Fibroblast of mammary gland (primary cell): ENCODE data around the gene DNAJA3.

Source experiments
- DNase-seq: peaks from one replicate; pipeline ENCODE4 v3.0.0-alpha.2; 2010; ENCODE audit warnings: low read depth
- H3K4me3 ChIP-seq: 2 replicates; pipeline ENCODE4 v1.5.1; 2011; ENCODE audit warnings: low read depth, mild to moderate bottlenecking, low read length, moderate library complexity; ENCODE audit not compliant: control insufficient read depth
- TF ChIP-seq, protein P1 (sequence below): conservative IDR thresholded peaks from 2 replicates; pipeline ENCODE4 v1.5.1; 2011; ENCODE audit warnings: low read depth, low read length, inconsistent platforms; ENCODE audit not compliant: control insufficient read depth, insufficient read depth

The DNAJA3 gene

DNA sequence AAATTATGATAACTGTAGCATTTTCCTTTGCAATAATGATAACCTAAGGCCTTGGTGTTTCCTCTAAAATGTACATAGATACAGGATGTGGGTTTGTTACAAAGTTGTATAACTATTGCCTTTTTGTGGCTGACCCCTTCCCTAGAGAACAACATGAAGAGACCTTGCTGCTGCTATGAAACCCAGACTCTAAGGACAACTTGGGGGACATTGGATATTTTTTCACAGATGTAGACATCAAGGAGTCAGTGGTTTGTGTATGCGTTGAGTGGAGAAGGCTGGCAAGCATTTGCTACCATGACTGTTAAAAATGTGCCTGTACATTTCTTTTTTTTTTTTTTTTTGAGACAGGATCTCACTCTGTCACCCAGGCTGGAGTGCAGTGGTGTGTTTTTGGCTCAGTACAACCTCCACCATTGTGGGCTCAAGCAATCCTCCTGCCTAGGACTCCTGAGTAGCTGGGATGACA is 62.9 kb downstream of the DNAJA3 start:
- H3K4me3 ChIP-seq: no peak overlapping the region
- peak; percentile 5 for DNase-seq
- TF ChIP-seq, protein P1, sequence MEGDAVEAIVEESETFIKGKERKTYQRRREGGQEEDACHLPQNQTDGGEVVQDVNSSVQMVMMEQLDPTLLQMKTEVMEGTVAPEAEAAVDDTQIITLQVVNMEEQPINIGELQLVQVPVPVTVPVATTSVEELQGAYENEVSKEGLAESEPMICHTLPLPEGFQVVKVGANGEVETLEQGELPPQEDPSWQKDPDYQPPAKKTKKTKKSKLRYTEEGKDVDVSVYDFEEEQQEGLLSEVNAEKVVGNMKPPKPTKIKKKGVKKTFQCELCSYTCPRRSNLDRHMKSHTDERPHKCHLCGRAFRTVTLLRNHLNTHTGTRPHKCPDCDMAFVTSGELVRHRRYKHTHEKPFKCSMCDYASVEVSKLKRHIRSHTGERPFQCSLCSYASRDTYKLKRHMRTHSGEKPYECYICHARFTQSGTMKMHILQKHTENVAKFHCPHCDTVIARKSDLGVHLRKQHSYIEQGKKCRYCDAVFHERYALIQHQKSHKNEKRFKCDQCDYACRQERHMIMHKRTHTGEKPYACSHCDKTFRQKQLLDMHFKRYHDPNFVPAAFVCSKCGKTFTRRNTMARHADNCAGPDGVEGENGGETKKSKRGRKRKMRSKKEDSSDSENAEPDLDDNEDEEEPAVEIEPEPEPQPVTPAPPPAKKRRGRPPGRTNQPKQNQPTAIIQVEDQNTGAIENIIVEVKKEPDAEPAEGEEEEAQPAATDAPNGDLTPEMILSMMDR: no peak

DNA sequence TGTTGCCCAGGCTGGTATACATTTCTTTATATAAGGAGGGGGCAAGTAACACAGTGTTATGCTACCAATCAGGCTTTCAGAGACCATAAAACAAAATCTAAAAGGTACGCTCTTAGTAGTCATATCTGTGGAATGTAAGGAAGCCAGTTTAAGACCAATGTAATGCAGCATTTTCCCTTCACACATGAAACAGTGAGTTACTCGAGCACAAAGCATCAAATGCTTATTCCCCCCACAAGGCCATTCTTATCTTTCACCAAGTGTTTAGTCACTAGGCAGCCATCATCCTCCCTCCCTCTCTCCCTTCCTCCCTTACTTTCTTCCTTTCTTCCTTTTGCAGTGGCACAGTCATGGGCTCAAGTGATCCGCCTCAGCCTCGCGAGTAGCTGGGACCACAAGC is 63.4 kb downstream of the DNAJA3 start:
- DNase-seq: peak; percentile 57
- TF ChIP-seq, protein P1: no peak
- H3K4me3 ChIP-seq: no peak overlapping the region

DNA sequence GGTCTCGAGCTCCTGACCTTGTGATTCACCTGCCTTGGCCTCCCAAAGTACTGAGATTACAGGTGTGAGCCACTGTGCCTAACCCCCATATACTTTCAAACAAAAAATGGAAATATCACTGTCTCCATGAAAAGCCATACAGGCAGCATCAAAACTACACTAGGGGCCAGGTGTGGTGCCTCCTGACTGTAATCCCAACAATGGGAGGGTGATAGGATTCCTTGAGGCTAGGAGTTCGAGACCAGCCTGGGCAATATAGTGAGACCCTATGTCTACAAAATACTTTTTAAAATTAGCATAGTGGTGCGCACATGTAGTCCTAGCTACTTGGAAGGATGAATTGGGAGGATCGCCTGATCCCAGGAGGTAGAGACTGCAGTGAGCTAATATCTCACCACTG is 66.2 kb downstream of the DNAJA3 start:
- no peak for DNase-seq
- H3K4me3 ChIP-seq: no peak overlapping the region
- TF ChIP-seq, protein P1: no peak

DNA sequence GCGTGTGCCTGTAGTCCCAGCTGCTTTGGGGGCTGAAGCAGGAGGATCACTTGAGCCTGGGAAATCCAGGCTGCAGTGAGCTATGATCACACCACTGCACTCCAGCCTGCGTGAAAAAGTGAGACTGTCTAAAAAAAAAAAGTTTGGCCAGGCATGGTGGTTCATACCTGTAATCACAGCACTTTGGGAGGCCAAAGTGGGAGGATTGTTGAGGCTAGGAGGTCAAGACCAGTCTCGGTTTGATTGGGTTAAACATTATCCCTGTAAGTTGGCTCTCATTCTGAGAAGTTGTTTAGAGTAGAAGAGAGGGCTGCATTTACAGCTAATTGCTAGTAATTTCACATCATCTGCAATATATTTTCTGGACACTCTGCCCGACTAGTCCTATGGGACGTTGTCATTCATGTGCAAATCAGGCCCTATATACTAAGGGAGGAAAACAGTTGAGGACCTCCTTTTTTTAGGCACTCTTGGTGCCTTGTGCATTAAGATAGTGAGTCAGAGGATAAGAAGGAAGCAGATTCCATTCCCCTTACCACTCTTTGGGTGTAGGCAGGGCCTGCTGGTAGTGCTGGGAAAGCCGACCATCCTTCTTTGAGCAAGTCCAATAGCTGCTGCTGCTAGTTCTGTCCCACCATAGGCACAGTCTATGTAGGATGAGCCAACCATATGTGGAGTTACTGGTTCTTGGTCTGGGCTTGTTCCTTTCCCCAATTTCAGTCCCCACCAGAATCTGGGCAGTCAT is 69.2 kb downstream of the DNAJA3 start:
- no peak overlapping the region for H3K4me3 ChIP-seq
- TF ChIP-seq, protein P1: no peak
- DNase-seq: peak; percentile 80

DNA sequence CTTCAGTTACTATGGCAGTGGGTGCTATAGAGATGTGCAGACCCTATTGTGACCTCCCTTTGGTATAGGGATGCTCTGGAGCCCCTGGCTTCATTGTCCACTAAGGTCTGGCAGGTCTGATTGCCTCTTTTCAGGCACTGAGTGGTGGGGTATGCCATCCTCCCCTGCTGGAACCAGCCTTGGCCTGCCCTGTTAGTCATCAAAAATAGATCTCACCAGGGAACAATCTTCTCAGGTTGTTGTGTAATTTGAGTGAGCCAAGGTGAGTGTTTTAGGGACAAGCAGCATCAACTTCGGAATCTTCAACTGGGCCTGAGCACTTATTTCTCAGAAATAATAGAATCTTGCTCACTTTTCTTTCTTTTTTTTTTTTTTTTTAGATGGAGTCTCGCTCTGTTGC is 70.1 kb downstream of the DNAJA3 start:
- no peak for DNase-seq
- no peak overlapping the region for H3K4me3 ChIP-seq
- TF ChIP-seq, protein P1: no peak

DNA sequence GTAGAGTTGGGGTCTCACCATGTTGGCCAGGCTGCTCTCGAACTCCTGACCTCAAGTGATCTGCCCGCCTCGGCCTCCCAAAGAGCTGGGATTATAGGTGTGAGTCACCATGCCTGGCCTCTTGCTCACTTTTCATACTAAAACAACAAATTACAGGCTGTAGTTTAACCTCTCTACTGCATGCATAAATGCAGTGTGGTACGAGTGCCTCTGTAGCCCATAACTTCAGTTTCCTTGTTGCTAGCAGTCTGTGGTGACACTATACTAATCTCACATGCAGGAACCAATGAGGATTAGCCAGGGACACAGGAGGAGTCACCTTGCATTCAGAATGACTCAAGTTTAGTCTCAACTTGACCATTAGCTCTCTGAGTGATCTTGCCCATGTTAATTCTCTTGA is 70.6 kb downstream of the DNAJA3 start:
- TF ChIP-seq, protein P1: no peak
- peak; percentile 73 for DNase-seq
- H3K4me3 ChIP-seq: no peak overlapping the region

DNA sequence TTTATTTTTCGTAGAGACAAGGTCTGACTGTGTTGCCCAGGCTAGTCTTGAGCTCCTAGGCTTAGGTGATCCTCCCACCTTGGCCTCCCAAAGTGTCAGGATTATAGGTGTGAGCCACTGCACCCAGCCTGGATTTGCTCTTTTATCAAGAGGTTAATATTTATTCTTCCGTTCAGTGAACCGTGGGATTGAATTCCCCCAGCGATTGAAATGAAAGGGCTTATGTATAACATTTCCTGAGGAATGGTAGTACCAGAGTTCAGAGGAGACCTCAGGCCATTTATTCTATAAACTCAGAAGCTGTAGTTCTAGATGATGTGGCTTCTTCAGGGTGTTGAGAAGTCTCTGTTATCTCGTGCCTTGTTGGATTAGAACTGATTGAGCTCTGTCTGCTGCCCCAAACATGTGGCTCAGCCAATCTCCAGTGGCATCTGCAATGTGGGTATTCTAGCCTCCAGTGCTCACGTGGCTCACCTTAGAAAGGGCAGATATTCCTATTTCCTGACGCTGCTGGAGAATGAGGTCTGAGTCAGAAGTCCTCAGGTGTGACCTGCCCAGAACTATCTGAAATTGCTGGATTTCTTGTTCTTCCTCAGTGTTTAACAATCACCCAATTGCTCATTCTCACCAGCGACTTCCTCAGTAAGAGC is 73.0 kb downstream of the DNAJA3 start:
- DNase-seq: no peak
- TF ChIP-seq, protein P1: no peak

More for the DNA sequence above, 73.0 kb downstream of the DNAJA3 start:
- H3K4me3 ChIP-seq: no peak overlapping the region
